Activated CD4-positive, alpha-beta T cell treated with anti-CD3 and anti-CD28 coated beads for 36 hours (primary cell): ENCODE data around the gene CCDC57. TPM values are rescaled to one million over a fixed set of nuclear protein-coding genes. Genes with fewer than 3 reads are reported as not detected.

Source experiments
- ATAC-seq: fragments of 200-7000 bp; cut with Tn5 transposase; one replicate; pipeline ENCODE4 v1.10.0; 2021; ENCODE audit warnings: mild to moderate bottlenecking, moderate library complexity
- CTCF ChIA-PET: fragments of 350-600 bp; sonication (Branson Sonifier 250); formaldehyde crosslinking; loops from one replicate; lab custom pipeline; 2021; ENCODE audit warnings: antibody characterized with exemption; lab: Charles Lee
- POLR2A ChIA-PET: fragments of 350-600 bp; sonication (Branson Sonifier 250); formaldehyde crosslinking; loops from one replicate; lab custom pipeline; 2021; ENCODE audit warnings: antibody characterized with exemption, inconsistent platforms; lab: Charles Lee
- DNase-seq: peaks from one replicate; pipeline ENCODE4 v3.0.0-alpha.2; 2020
- H3K27ac Mint-ChIP-seq: one replicate; pipeline ENCODE4 v1.8.0; 2021; ENCODE audit warnings: mixed read lengths
- H3K27me3 Mint-ChIP-seq: one replicate; pipeline ENCODE4 v1.8.0; 2021; ENCODE audit warnings: mixed read lengths
- H3K36me3 Mint-ChIP-seq: one replicate; pipeline ENCODE4 v1.8.0; 2021; ENCODE audit warnings: low read depth, mixed read lengths
- H3K4me1 Mint-ChIP-seq: one replicate; pipeline ENCODE4 v1.8.0; 2021; ENCODE audit warnings: mixed read lengths
- H3K4me3 Mint-ChIP-seq: one replicate; pipeline ENCODE4 v1.8.0; 2021; ENCODE audit warnings: mild to moderate bottlenecking, moderate library complexity, mixed read lengths
- H3K9me3 Mint-ChIP-seq: one replicate; pipeline ENCODE4 v1.8.0; 2021; ENCODE audit warnings: low read depth, mixed read lengths
- intact Hi-C, 2 experiments: fragments of 100-400 bp; cut with DNase I in 1 of 2; cut with micrococcal nuclease in 1 of 2; formaldehyde crosslinking; loops; one replicate each; pipeline versions ENCODE4 v1.14.2 to v1.15.1; 2022 to 2024; cut with DNase I, micrococcal nuclease
- total RNA-seq, 2 experiments: library from RNA; stranded (reverse); gene quantifications; one replicate each; pipeline ENCODE4 v1.2.3, GENCODE V29; 2021

Gene CCDC57
- total RNA-seq, 2 experiments from 2014 or later: 41.6 to 43.8 TPM

DNA sequence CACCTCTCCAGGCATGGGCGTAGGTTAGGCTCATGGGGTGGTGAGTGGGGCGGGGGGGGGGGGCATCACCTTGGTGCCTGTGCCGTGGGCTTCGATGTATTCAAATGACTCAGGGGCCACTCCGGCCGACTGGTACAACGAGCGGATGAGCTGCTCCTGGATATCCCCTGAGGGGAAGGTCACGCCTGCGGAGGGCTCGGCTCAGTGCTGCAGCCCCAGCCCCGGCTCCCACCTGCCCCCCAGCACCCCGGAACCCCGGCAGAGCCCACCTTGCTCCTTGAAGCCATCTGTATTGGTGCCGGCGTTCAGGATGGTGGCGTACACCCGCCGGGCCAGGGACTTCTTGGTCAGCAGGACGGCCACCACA lies 120.0 kb downstream of the CCDC57 start:
- Mint-ChIP-seq H3K4me3 (no peak overlapping the region), H3K27me3 (no peaks in the 10 kb centered on the region), H3K4me1 (peaks cover 3% of the 10 kb centered on the region), H3K36me3 (peaks cover 27% of the 10 kb centered on the region), H3K9me3 (no peaks in the 10 kb centered on the region), H3K27ac (no peak overlapping the region)
- ChIA-PET POLR2A (no interaction called here), CTCF (interaction anchor here (0.6 kb wide), 1 partner anchor 109 kb away, joined by 3 read pairs; no protein-coding TSS in a partner anchor)
- no peak for ATAC-seq
- DNase-seq: no peak
- intact Hi-C loops: no loop called here

- H3K36me3 Mint-ChIP-seq: peaks cover 27% of the 10 kb centered on the region
- ATAC-seq: no peak
- POLR2A ChIA-PET: no interaction called here
- no peak for DNase-seq
- intact Hi-C loops: no loop called here
- CTCF ChIA-PET: interaction anchor here (0.6 kb wide), 1 partner anchor 109 kb away, joined by 3 read pairs; no protein-coding TSS in a partner anchor
- no peaks in the 10 kb centered on the region for H3K9me3 Mint-ChIP-seq
- H3K4me3 Mint-ChIP-seq: no peak overlapping the region
- no peaks in the 10 kb centered on the region for H3K27me3 Mint-ChIP-seq
- H3K27ac Mint-ChIP-seq: no peak overlapping the region
- peaks cover 3% of the 10 kb centered on the region for H3K4me1 Mint-ChIP-seq
These were observed 120.5 kb downstream of the CCDC57 start for GRCh38 chr17:82092094-82092586.

- H3K27ac Mint-ChIP-seq: no peak overlapping the region
- ChIA-PET CTCF (interaction anchor here (0.6 kb wide), 1 partner anchor 110 kb away, joined by 3 read pairs; no protein-coding TSS in a partner anchor), POLR2A (no interaction called here)
- H3K4me1 Mint-ChIP-seq: peaks cover 3% of the 10 kb centered on the region
- no peaks in the 10 kb centered on the region for H3K9me3 Mint-ChIP-seq
- no peak overlapping the region for H3K4me3 Mint-ChIP-seq
- H3K27me3 Mint-ChIP-seq: no peaks in the 10 kb centered on the region
- no peak for DNase-seq
- intact Hi-C loops: no loop called here
- H3K36me3 Mint-ChIP-seq: peaks cover 26% of the 10 kb centered on the region
- ATAC-seq: no peak
These were observed 121.2 kb downstream of the CCDC57 start for GRCh38 chr17:82091264-82092066.

DNA sequence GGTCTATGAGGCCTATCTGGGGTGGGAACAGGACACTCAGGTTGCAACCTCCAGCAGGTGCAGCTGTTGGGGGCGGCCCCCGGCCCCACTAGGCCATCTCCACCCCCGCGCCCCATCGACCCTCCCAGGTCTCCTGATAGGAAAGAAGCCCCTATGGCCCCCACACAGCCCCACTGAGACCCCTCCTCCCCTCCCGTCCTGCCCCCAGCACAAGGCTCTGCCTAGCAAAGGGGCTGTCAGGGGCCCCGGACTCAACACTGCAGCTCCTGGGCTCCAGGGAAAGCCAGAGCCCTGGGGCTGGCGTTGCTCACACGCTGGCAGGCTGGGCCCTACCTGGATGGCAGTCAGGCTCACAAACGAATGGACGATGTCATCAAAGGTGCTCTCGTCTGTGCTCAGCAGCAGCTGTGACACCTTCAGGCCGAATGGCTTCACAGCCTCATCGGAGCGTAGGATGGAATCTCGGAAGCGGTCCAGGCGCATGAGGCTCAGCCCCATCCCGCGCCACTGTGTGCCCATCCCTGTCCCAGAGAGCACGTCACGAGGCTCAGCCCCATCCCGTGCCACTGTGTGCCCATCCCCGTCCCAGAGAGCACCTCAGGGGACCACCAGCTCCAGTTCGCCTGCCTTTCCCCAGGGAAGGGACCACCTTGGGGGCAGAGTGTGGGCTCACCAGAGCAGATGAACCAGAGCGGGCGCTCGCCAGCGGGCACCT lies 121.9 kb downstream of the CCDC57 start:
- ATAC-seq: no peak
- intact Hi-C loops: no loop called here
- ChIA-PET CTCF (interaction anchor here (0.7 kb wide), 1 partner anchor 54 kb away, joined by 3 read pairs; no protein-coding TSS in a partner anchor), POLR2A (no interaction called here)
- Mint-ChIP-seq H3K4me3 (no peak overlapping the region), H3K27me3 (no peaks in the 10 kb centered on the region), H3K4me1 (no peaks in the 10 kb centered on the region), H3K36me3 (peaks cover 23% of the 10 kb centered on the region), H3K9me3 (no peaks in the 10 kb centered on the region), H3K27ac (no peak overlapping the region)
- DNase-seq: no peak

GRCh38 chr17:82089723-82090548 lies 122.7 kb downstream of the CCDC57 start:
- intact Hi-C loops: no loop called here

GRCh38 chr17:82088838-82089722 lies 123.6 kb downstream of the CCDC57 start:
- Mint-ChIP-seq H3K4me1 (no peaks in the 10 kb centered on the region), H3K27me3 (no peaks in the 10 kb centered on the region), H3K9me3 (no peaks in the 10 kb centered on the region), H3K27ac (no peak overlapping the region), H3K36me3 (peaks cover 21% of the 10 kb centered on the region), H3K4me3 (no peak overlapping the region)
- intact Hi-C loops: no loop called here
- ATAC-seq: no peak
- DNase-seq: peak; percentile 6
- CTCF ChIA-PET: interaction anchor here (1.6 kb wide), 1 partner anchor 23 kb away, joined by 3 read pairs; no protein-coding TSS in a partner anchor
- POLR2A ChIA-PET: no interaction called here

More at GRCh38 chr17:82089723-82090548, 122.7 kb downstream of the CCDC57 start:
- Mint-ChIP-seq H3K27ac (no peak overlapping the region), H3K4me1 (no peaks in the 10 kb centered on the region), H3K27me3 (no peaks in the 10 kb centered on the region), H3K36me3 (peaks cover 18% of the 10 kb centered on the region), H3K9me3 (no peaks in the 10 kb centered on the region), H3K4me3 (no peak overlapping the region)
- POLR2A ChIA-PET: no interaction called here
- ATAC-seq (no peak), DNase-seq (peak; percentile 6)
- CTCF ChIA-PET: interaction anchor here (0.7 to 1.6 kb wide), 2 partner anchors 24 to 54 kb away, joined by 3 read pairs; no protein-coding TSS in a partner anchor

DNA sequence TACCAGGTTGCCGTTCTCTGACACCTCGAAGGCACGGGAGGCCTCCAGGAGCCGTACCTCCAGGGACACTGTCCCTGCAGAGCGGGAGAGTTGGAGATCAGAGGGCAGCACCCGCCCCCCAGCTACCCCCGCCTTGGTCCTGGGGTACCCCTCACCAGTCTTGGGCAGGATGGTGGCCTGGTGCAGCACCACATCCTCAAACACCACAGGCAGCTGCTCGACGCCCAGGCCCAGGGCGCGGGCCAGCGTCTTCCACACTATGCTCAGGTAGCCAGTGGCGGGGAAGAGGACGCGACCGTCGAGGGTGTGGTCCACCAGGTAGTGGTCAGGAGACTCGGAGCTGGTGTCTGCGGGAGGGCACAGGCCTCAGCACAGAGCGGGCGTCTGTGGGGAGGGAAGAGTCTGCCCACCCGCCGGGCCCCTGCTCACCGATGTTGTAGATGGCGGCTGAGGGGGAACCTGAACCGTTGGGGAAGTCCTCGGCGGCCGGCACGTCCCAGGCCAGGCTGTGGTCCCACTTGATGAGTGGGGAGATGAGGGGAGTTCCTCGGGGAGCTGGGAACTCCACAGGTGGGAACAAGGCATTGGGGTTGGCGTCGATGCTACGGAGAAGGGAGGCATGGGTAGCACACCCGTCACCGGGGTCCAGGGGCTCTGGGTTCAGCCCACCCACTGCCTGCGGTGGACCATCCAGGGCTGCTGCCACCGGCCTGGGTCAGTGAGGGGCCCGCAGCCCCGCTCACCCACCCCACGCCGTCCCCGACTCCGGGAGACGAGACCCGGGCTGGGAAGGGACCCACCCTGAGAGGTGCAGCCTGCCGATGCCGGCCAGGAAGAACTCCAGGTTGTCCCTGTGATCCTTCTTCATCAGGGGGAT lies 124.4 kb downstream of the CCDC57 start:
- POLR2A ChIA-PET: no interaction called here
- ATAC-seq: no peak

GRCh38 chr17:82086941-82087906 lies 125.4 kb downstream of the CCDC57 start:
- POLR2A ChIA-PET: interaction anchor here (0.5 kb wide), 1 partner anchor 122 kb away, joined by 9 read pairs; no protein-coding TSS in a partner anchor
- peaks cover 26% of the 10 kb centered on the region for H3K36me3 Mint-ChIP-seq
- no peak for ATAC-seq

More for the DNA sequence above, 124.4 kb downstream of the CCDC57 start:
- CTCF ChIA-PET: no interaction called here
- H3K36me3 Mint-ChIP-seq: peaks cover 23% of the 10 kb centered on the region
- peak; percentile 4 for DNase-seq
- no peak overlapping the region for H3K27ac Mint-ChIP-seq
- no peak overlapping the region for H3K4me3 Mint-ChIP-seq
- no peaks in the 10 kb centered on the region for H3K9me3 Mint-ChIP-seq
- no peaks in the 10 kb centered on the region for H3K27me3 Mint-ChIP-seq
- intact Hi-C loops: no loop called here
- H3K4me1 Mint-ChIP-seq: no peaks in the 10 kb centered on the region

More at GRCh38 chr17:82086941-82087906, 125.4 kb downstream of the CCDC57 start:
- H3K9me3 Mint-ChIP-seq: no peaks in the 10 kb centered on the region
- no peaks in the 10 kb centered on the region for H3K27me3 Mint-ChIP-seq
- no peak overlapping the region for H3K4me3 Mint-ChIP-seq
- H3K4me1 Mint-ChIP-seq: no peaks in the 10 kb centered on the region
- CTCF ChIA-PET: no interaction called here
- intact Hi-C loops: no loop called here
- DNase-seq: no peak
- H3K27ac Mint-ChIP-seq: no peak overlapping the region
